DND-41 (cell line): Measurements from ENCODE around the gene BRAT1.
A peak's percentile ranks its signal among the peaks of the same experiment; 100 is the strongest.
"Not testable (repeated sequence)": the region's sequence is repeated elsewhere in the genome, so short reads cannot be mapped to it uniquely, and the experiment has no call there.

Experiments used
- ATAC-seq: fragments of 200-7000 bp; cut with Tn5 transposase; 3 replicates; pipeline ENCODE4 v1.9.1; 2021; ENCODE audit warnings: low read depth; ENCODE audit not compliant: insufficient read depth
- DNase-seq: peaks from one replicate; pipeline ENCODE4 v3.0.0-alpha.2; 2020
- H2AFZ ChIP-seq: 2 replicates; pipeline ENCODE4 v1.6.0; 2012; ENCODE audit warnings: low read depth, low read length
- H3K27ac ChIP-seq: 2 replicates; pipeline ENCODE4 v1.5.1; 2012; ENCODE audit warnings: low read length, inconsistent platforms
- H3K27me3 ChIP-seq: fragments of 200-600 bp; sonication (generic); 2 replicates; pipeline ENCODE4 v1.6.0; 2012; ENCODE audit warnings: low read length, mild to moderate bottlenecking, inconsistent platforms; ENCODE audit not compliant: insufficient read depth, poor library complexity
- H3K36me3 ChIP-seq: 2 replicates; pipeline ENCODE4 v1.5.1; 2012; ENCODE audit warnings: low read length, inconsistent platforms; ENCODE audit not compliant: insufficient read depth
- H3K4me1 ChIP-seq: 2 replicates; pipeline ENCODE4 v1.5.1; 2012; ENCODE audit warnings: mild to moderate bottlenecking, low read length; ENCODE audit not compliant: insufficient read depth
- H3K4me2 ChIP-seq: 2 replicates; pipeline ENCODE4 v1.6.0; 2012; ENCODE audit warnings: mild to moderate bottlenecking, moderate library complexity, low read length, inconsistent platforms; ENCODE audit not compliant: insufficient read depth
- H3K4me3 ChIP-seq, 2 experiments: fragments of 200-600 bp in 1 of 2; shearing (Covaris generic) in 1 of 2; 2 replicates each; pipeline ENCODE4 v1.5.1; 2012 to 2016; ENCODE audit warnings: inconsistent platforms in 2 of 2, low read length in 2 of 2, mild to moderate bottlenecking in 2 of 2, low read depth in 1 of 2, moderate library complexity in 1 of 2
- H3K79me2 ChIP-seq: 2 replicates; pipeline ENCODE4 v1.6.0; 2012; ENCODE audit warnings: low read length, inconsistent platforms; ENCODE audit not compliant: insufficient read depth
- H3K9ac ChIP-seq: 2 replicates; pipeline ENCODE4 v1.6.0; 2012; ENCODE audit warnings: low read depth, mild to moderate bottlenecking, inconsistent platforms, low read length, moderate library complexity
- H3K9me3 ChIP-seq: 2 replicates; pipeline ENCODE4 v1.5.1; 2012; ENCODE audit warnings: low read length, moderate library complexity, mild to moderate bottlenecking, inconsistent platforms; ENCODE audit not compliant: insufficient read depth, severe bottlenecking
- H4K20me1 ChIP-seq: 2 replicates; pipeline ENCODE4 v1.6.0; 2012; ENCODE audit warnings: low read length; ENCODE audit not compliant: insufficient read depth
- EZH2 ChIP-seq: IDR thresholded peaks from 3 replicates; pipeline ENCODE4 v1.6.1; 2012; ENCODE audit warnings: borderline replicate concordance, low read depth, mild to moderate bottlenecking, moderate library complexity, low read length, inconsistent platforms; ENCODE audit not compliant: severe bottlenecking
- TF ChIP-seq, protein P1 (sequence below): IDR thresholded peaks from 2 replicates; pipeline ENCODE4 v1.5.1; 2012; ENCODE audit warnings: borderline replicate concordance, low read length, moderate library complexity, mild to moderate bottlenecking; ENCODE audit not compliant: poor library complexity, severe bottlenecking; ENCODE audit errors: extremely low read depth

Gene BRAT1

DNA sequence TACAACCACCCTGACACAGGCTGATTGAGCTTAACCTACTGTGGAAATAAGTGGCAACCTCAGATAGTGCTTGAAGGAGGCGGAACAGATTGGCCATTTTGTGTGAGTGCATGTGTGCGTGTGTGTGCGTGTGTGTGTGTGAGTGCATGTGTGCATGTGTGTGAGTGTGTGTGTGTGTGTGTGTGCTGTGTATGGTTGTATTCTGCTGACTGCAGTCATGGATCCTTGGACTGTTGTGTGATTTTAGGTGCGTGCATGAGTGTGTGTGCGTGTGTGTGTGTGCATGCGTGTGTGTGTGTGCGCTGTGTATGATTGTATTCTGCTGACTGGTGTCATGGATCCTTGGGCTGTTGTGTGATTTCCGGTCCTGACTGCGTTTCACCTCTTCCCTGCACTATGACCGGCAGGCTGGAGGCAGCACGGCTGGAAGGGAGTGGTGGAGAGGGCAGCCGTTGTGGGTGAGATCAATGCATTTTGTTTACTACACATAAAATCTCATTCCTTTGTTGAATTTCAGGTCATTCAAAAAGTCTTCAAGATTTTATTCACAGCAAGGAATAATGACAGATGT is 9.7 kb upstream of the BRAT1 start:
- H3K4me1 ChIP-seq, result peaks cover 6% of the 10 kb centered on the region

DNA sequence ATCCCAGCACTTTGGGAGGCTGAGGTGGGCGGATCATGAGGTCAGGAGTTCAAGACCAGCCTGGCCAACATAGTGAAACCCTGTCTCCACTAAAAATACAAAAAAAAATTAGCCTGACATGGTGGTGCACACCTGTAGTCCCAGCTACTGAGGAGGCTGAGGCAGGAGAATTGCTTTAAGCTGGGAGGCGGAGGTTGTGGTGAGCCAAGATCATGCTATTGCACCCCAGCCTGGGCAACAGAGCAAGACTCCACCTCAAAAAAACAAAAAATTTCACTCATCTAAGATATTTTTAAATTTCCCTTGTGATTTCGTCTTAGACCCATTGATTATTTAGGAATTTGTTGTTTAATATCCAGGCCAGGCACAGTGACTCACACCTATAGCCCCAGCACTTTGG is 8.6 kb upstream of the BRAT1 start:
- H3K4me1 ChIP-seq, result peaks cover 14% of the 10 kb centered on the region
- H3K4me2 ChIP-seq, H3K36me3 ChIP-seq, H4K20me1 ChIP-seq, H3K27ac ChIP-seq, H3K79me2 ChIP-seq, H3K4me3 ChIP-seq, ATAC-seq, H2AFZ ChIP-seq, DNase-seq, H3K9me3 ChIP-seq, H3K27me3 ChIP-seq, H3K9ac ChIP-seq: not testable (repeated sequence)

More for the DNA sequence above, 9.7 kb upstream of the BRAT1 start:
- Histone ChIP-seq H3K9me3 (no peaks in the 10 kb centered on the region), H3K9ac (no peak overlapping the region), H3K79me2 (peaks cover 2% of the 10 kb centered on the region; the same call in 1 of the 2 replicates), H2AFZ (no peak overlapping the region), H3K4me2 (no peak overlapping the region), H4K20me1 (peaks cover 4% of the 10 kb centered on the region; the same call in 1 of the 2 replicates), H3K36me3 (no peaks in the 10 kb centered on the region), H3K27ac (no peak overlapping the region), H3K4me3 (no peak overlapping the region), H3K27me3 (no peaks in the 10 kb centered on the region)
- TF ChIP-seq, protein P1, sequence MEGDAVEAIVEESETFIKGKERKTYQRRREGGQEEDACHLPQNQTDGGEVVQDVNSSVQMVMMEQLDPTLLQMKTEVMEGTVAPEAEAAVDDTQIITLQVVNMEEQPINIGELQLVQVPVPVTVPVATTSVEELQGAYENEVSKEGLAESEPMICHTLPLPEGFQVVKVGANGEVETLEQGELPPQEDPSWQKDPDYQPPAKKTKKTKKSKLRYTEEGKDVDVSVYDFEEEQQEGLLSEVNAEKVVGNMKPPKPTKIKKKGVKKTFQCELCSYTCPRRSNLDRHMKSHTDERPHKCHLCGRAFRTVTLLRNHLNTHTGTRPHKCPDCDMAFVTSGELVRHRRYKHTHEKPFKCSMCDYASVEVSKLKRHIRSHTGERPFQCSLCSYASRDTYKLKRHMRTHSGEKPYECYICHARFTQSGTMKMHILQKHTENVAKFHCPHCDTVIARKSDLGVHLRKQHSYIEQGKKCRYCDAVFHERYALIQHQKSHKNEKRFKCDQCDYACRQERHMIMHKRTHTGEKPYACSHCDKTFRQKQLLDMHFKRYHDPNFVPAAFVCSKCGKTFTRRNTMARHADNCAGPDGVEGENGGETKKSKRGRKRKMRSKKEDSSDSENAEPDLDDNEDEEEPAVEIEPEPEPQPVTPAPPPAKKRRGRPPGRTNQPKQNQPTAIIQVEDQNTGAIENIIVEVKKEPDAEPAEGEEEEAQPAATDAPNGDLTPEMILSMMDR, result no peak
- no peak for TF ChIP-seq EZH2
- ATAC-seq, result no peak
- no peak for DNase-seq

DNA sequence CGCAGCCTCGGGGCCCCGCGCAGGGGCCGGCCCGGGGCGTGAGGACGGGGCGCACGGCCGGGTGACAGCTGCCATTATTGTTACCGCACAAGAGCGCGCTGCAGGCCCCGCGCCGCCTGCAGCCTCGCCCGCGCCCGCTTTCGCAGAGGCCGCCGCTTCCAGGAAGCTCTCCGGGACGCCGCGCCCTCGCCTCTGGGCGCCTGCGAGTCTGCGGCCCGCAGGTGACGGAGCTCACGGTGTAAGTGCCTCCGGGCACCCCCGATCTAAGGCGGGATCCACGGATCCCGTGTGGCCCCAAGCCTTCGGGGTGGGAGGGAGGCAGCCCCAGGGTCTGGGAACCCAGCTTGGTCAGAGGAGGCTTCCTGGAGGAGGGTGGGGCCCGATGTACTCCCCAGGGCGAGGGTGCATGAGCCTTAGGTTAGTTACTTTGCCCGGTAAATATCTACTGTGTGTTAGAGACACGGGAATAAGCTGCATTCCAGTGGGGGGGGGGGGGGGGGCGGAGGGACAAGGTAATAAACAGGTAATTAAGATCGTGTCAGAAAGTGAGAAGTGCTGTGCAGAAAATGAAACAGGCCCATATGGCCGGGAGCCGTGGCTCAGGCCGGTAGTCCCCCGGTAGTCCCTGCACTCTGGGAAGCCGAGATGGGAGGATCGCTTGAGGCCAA is 4.1 kb upstream of the BRAT1 start:
- Histone ChIP-seq H3K36me3 (no peaks in the 10 kb centered on the region; the same call in 1 of the 2 replicates), H3K4me2 (peak overlapping the region; percentile 86), H3K4me1 (peaks cover 35% of the 10 kb centered on the region), H4K20me1 (no peaks in the 10 kb centered on the region; the same call in none of the 2 replicates), H3K79me2 (peaks cover 18% of the 10 kb centered on the region), H3K9me3 (no peaks in the 10 kb centered on the region), H3K9ac (peak overlapping the region; percentile 60), H2AFZ (peak overlapping the region; percentile 80), H3K27me3 (no peaks in the 10 kb centered on the region), H3K27ac (peak overlapping the region; percentile 29; the same call in 1 of the 2 replicates), H3K4me3 (peak overlapping the region; percentile 61 to 78; a peak in 3 of 4 replicates)
- peak; percentile 39 for DNase-seq
- TF ChIP-seq EZH2, result no peak
- TF ChIP-seq, protein P1, result no peak
- peak; percentile 2; the same call in 1 of the 3 replicates for ATAC-seq

DNA sequence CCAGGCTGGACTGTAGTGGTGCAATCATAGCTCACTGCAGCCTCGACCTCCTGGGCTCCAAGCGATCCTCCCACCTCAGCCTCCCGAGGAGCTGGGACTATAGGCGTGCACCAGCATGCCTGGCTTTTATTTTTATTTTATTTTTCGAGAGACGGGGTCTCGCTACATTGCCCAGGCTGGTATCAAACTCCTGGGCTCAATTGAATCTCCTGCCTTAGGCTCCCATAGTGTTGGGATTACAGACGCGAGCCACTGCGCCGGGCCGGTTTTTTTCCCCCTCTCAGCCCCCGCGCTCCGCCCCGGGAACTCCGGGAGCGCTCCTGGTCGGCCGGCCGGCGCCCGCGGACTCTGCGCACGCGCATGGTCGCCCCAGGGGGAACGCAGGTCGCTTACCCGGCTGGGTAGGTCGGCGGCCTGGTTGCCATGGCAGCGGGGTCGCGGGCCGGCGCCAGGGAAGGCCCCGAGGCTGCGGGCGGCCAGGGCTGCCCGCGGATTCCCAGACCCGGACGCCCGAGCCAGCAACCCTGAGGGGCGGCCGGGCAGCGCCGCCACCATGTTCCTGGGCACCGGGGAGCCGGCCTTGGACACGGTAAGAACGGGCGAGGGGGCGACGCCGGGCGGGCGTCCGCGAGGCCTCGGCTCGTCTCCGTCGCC is 3.4 kb upstream of the BRAT1 start, which contains the start of gene IQCE:
TSS of gene IQCE (plus strand) at position 351 of the 654 bp plus-strand sequence. CDS start at position 554, 203 bp downstream.
- no peak for TF ChIP-seq EZH2
- TF ChIP-seq, protein P1, result no peak
- Histone ChIP-seq H3K9me3 (no peaks in the 10 kb centered on the region), H3K4me2 (peak within 1 kb of the TSS; percentile 86), H4K20me1 (peaks cover 5% of the 10 kb centered on the region), H3K4me1 (peaks cover 41% of the 10 kb centered on the region), H3K36me3 (peaks cover 5% of the 10 kb centered on the region; the same call in 1 of the 2 replicates), H3K9ac (peak within 1 kb of the TSS; percentile 60), H2AFZ (peak within 1 kb of the TSS; percentile 80), H3K27me3 (no peaks in the 10 kb centered on the region), H3K79me2 (peaks cover 24% of the 10 kb centered on the region), H3K27ac (peak within 1 kb of the TSS; percentile 54), H3K4me3 (peak within 1 kb of the TSS; percentile 61 to 78; a peak in 3 of 4 replicates)
- DNase-seq (peak; percentile 92), ATAC-seq (peak; percentile 49)
